ENCODE results near the gene FUT4.

GRCh38 chr11:94515398-94515797 lies 28.3 kb upstream of the FUT4 start:
- TF ChIP-seq EZH2phosphoT487 (IDR thresholded peaks at IDR 0.05; ENCODE audit: insufficient read depth, low read depth) (no peak), EZH2 (IDR thresholded peaks at IDR 0.05; ENCODE audit: insufficient read depth, poor library complexity, severe bottlenecking) (no peak)
